Cardiac septum (tissue), 1 donor: Measurements from ENCODE around the gene SSBP3. TPM values are rescaled to one million over a fixed set of nuclear protein-coding genes. Genes with fewer than 3 reads are reported as not detected.
"Not testable (repeated sequence)": the region's sequence is repeated elsewhere in the genome, so short reads cannot be mapped to it uniquely, and the experiment has no call there.

ENCODE experiments used
- DNase-seq: peaks from one replicate; pipeline ENCODE4 v3.0.0-alpha.2; 2020; ENCODE audit warnings: low spot score
- intact Hi-C: fragments of 100-400 bp; cut with DNase I; formaldehyde crosslinking; loops from one replicate; pipeline ENCODE4 v1.14.0; 2022
- total RNA-seq: library from RNA; stranded (reverse); fragmentation: NEBNext Ultra II Directional; extraction: Animal tissue kit (Norgen Biotek cat#: 25700); gene quantifications from one replicate; pipeline ENCODE4 v1.2.1, GENCODE V29; 2021
- donor health status: DM: no; HTN: no; CAD: no.

Gene SSBP3
- total RNA-seq, 1 donor from 2014 or later: 45.4 TPM

GRCh38 chr1:54247863-54248515, 158.2 kb downstream of the SSBP3 start:
- DNase-seq: no peak
- intact Hi-C loops: no loop called here

GRCh38 chr1:54246116-54246721, 160.0 kb downstream of the SSBP3 start:
- DNase-seq: no peak
- intact Hi-C loops: no loop called here

- intact Hi-C loops: no loop called here
- no peak for DNase-seq
Measured at GRCh38 chr1:54245501-54245900, 160.7 kb downstream of the SSBP3 start.

GRCh38 chr1:54244655-54245054, 161.5 kb downstream of the SSBP3 start:
- intact Hi-C loops: no loop called here
- no peak for DNase-seq

- no peak for DNase-seq
- intact Hi-C loops: no loop called here
Measured at GRCh38 chr1:54243022-54243421, 163.2 kb downstream of the SSBP3 start.

- intact Hi-C loops: no loop called here
- DNase-seq: no peak
Measured at GRCh38 chr1:54241364-54241763, 164.8 kb downstream of the SSBP3 start.

GRCh38 chr1:54240741-54241335, 165.4 kb downstream of the SSBP3 start:
- intact Hi-C loops: no loop called here
- no peak for DNase-seq

- DNase-seq: no peak
- intact Hi-C loops: no loop called here
Measured at GRCh38 chr1:54239631-54240031, 166.6 kb downstream of the SSBP3 start.

- intact Hi-C loops: no loop called here
- DNase-seq: no peak
Measured at GRCh38 chr1:54239035-54239383, 167.2 kb downstream of the SSBP3 start.

GRCh38 chr1:54238353-54239034, 167.7 kb downstream of the SSBP3 start:
- intact Hi-C loops: no loop called here
- no peak for DNase-seq

- intact Hi-C loops: no loop called here
- no peak for DNase-seq
Measured at GRCh38 chr1:54237586-54237985, 168.6 kb downstream of the SSBP3 start.

GRCh38 chr1:54234284-54234683, 171.9 kb downstream of the SSBP3 start:
- intact Hi-C loops: no loop called here

GRCh38 chr1:54233196-54233595, 173.0 kb downstream of the SSBP3 start:
- DNase-seq, intact Hi-C loops: not testable (repeated sequence)

More at GRCh38 chr1:54234284-54234683, 171.9 kb downstream of the SSBP3 start:
- DNase-seq: no peak

- no peak for DNase-seq
- intact Hi-C loops: no loop called here
Measured at GRCh38 chr1:54230507-54231339, 175.5 kb downstream of the SSBP3 start.

GRCh38 chr1:54229281-54229891, 176.8 kb downstream of the SSBP3 start:
- intact Hi-C loops: no loop called here
- DNase-seq: no peak

- DNase-seq: no peak
- intact Hi-C loops: no loop called here
Measured at GRCh38 chr1:54228638-54229079, 177.5 kb downstream of the SSBP3 start.

GRCh38 chr1:54227891-54228310, 178.3 kb downstream of the SSBP3 start:
- intact Hi-C loops: no loop called here
- no peak for DNase-seq

- DNase-seq: no peak
- intact Hi-C loops: no loop called here
Measured at GRCh38 chr1:54227091-54227602, 179.0 kb downstream of the SSBP3 start.

GRCh38 chr1:54225986-54226559, 180.1 kb downstream of the SSBP3 start:
- no peak for DNase-seq
- intact Hi-C loops: no loop called here
